PC-3 (cell line): Measurements from ENCODE around the gene TNPO2. TPM values are rescaled to one million over a fixed set of nuclear protein-coding genes. Genes with fewer than 3 reads are reported as not detected.

ENCODE experiments used
- ATAC-seq: fragments of 200-7000 bp; cut with Tn5 transposase; 2 replicates; pipeline ENCODE4 v1.9.1; 2020; ENCODE audit warnings: mild to moderate bottlenecking, moderate library complexity
- BruUV-seq: library from RNA; stranded (reverse); fragments of 400-500 nt; replicated peaks from 2 replicates; lab custom pipeline; 2021; lab: Mats Ljungman, UMichigan
- CTCF ChIA-PET: fragments of 300-600 bp; sonication (Branson Sonifier 250); formaldehyde crosslinking; loops from one replicate; lab custom pipeline; 2022; ENCODE audit warnings: antibody characterized with exemption; lab: Charles Lee
- POLR2A ChIA-PET: fragments of 300-600 bp; sonication (Branson Sonifier 250); formaldehyde crosslinking; loops from one replicate; lab custom pipeline; 2022; ENCODE audit warnings: antibody characterized with exemption; ENCODE audit not compliant: unreplicated experiment; lab: Charles Lee
- DNase-seq: peaks from one replicate; pipeline ENCODE4 v3.0.0-alpha.2; 2015
- H2AFZ ChIP-seq: fragments of 300-600 bp; sonication (generic); 2 replicates; pipeline ENCODE4 v1.6.0; 2016; ENCODE audit warnings: antibody characterized with exemption, low read length
- H3F3A ChIP-seq: fragments of 300-600 bp; sonication (generic); one replicate; pipeline ENCODE4 v1.6.0; 2017; ENCODE audit warnings: antibody characterized with exemption, low read length, control low read depth, mild to moderate bottlenecking; ENCODE audit not compliant: unreplicated experiment
- H3K27ac ChIP-seq: fragments of 300-600 bp; sonication (generic); 2 replicates; pipeline ENCODE4 v1.5.1; 2016; ENCODE audit warnings: mild to moderate bottlenecking, low read length
- H3K27me3 ChIP-seq: fragments of 300-600 bp; sonication (generic); 2 replicates; pipeline ENCODE4 v1.6.1; 2016; ENCODE audit warnings: low read length, mixed read lengths
- H3K36me3 ChIP-seq: fragments of 300-600 bp; sonication (generic); 2 replicates; pipeline ENCODE4 v1.6.1; 2016; ENCODE audit warnings: low read depth, mixed run types, low read length, mixed read lengths
- H3K4me1 ChIP-seq: fragments of 300-600 bp; sonication (generic); 2 replicates; pipeline ENCODE4 v1.5.1; 2016; ENCODE audit warnings: low read length; ENCODE audit not compliant: insufficient read depth
- H3K4me2 ChIP-seq: fragments of 300-600 bp; sonication (generic); 2 replicates; pipeline ENCODE4 v1.6.0; 2016; ENCODE audit warnings: low read length
- H3K4me3 ChIP-seq: fragments of 300-600 bp; sonication (generic); 2 replicates; pipeline ENCODE4 v1.5.1; 2016; ENCODE audit warnings: mild to moderate bottlenecking, low read length, mixed read lengths
- H3K79me2 ChIP-seq: fragments of 300-600 bp; sonication (generic); 2 replicates; pipeline ENCODE4 v1.6.1; 2017; ENCODE audit warnings: low read length, mixed read lengths
- H3K9ac ChIP-seq: fragments of 300-600 bp; sonication (generic); 2 replicates; pipeline ENCODE4 v1.6.0; 2016; ENCODE audit warnings: mild to moderate bottlenecking, low read length
- H3K9me2 ChIP-seq: fragments of 300-600 bp; sonication (generic); replicated peaks from 2 replicates; pipeline ENCODE4 v1.6.1; 2016; ENCODE audit warnings: mixed run types, low read length, mixed read lengths
- H3K9me3 ChIP-seq: fragments of 300-600 bp; sonication (generic); 2 replicates; pipeline ENCODE4 v1.6.1; 2016; ENCODE audit warnings: low read length, mixed read lengths
- H4K20me1 ChIP-seq: fragments of 300-600 bp; sonication (generic); 2 replicates; pipeline ENCODE4 v1.6.1; 2016; ENCODE audit warnings: low read length, mixed read lengths
- CTCF ChIP-seq: fragments of 300-600 bp; sonication (generic); conservative IDR thresholded peaks from 2 replicates; pipeline ENCODE4 v1.5.1; 2017; ENCODE audit warnings: antibody characterized with exemption, low read depth, mild to moderate bottlenecking, low read length
- EZH2 ChIP-seq: fragments of 300-600 bp; sonication (generic); IDR thresholded peaks from one replicate; pipeline ENCODE4 v1.6.1; 2017; ENCODE audit warnings: antibody characterized with exemption, mild to moderate bottlenecking, low read length; ENCODE audit not compliant: unreplicated experiment
- EZH2phosphoT487 ChIP-seq: fragments of 300-600 bp; sonication (generic); IDR thresholded peaks from 2 replicates; pipeline ENCODE4 v1.6.1; 2018; ENCODE audit warnings: mild to moderate bottlenecking, antibody characterized with exemption, low read length, borderline replicate concordance
- intact Hi-C: fragments of 100-400 bp; cut with micrococcal nuclease; formaldehyde crosslinking; loops from 2 replicates; pipeline ENCODE4 v1.9.0; 2023
- total RNA-seq: library from RNA; depleted of rRNA; stranded (reverse); fragments of >200 nt; gene quantifications from 2 replicates; pipeline ENCODE4 v1.2.3, GENCODE V29; 2014

The TNPO2 gene
- total RNA-seq, 1 experiment from 2014 or later = 50.6 TPM

DNA sequence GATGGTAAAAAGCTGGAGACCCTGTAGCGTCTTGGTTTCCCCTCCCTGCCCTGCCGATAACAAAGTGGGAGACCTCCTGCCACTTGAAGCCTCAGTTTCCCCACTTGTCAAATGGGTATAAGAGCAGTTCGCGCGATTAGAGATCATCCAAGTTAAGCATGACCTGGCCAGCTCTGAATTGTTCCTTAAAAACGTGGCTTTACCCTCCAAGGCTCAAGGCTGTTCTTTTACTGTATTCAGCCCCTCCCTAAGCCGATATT, 421 bp downstream of the TNPO2 start:
- ChIA-PET POLR2A (interaction anchor here (0.6 kb wide), 1 partner anchor 27 kb away, joined by 3 read pairs; no protein-coding TSS in a partner anchor), CTCF (interaction anchor here (1.1 kb wide), 1 partner anchor 34 kb away, joined by 5 read pairs; no protein-coding TSS in a partner anchor)
- peak overlapping the region; percentile 80 for H2AFZ ChIP-seq
- no peaks in the 10 kb centered on the region for H3K9me3 ChIP-seq
- BruUV-seq = TSS peak; percentile 49
- intact Hi-C loops = loop anchor here (1.0 kb wide), 1 partner anchor 10 kb away; no protein-coding TSS in a partner anchor
- peaks cover 16% of the 10 kb centered on the region for H3F3A ChIP-seq
- peak overlapping the region; percentile 68 for H3K27ac ChIP-seq
- peak overlapping the region; percentile 87 for H3K9ac ChIP-seq
- no peak for DNase-seq
- H3K36me3 ChIP-seq = peaks cover 15% of the 10 kb centered on the region; the same call in 1 of the 2 replicates
- H3K4me1 ChIP-seq = peaks cover 33% of the 10 kb centered on the region
- H3K4me2 ChIP-seq = peak overlapping the region; percentile 94
- no peak; the same call in 1 of the 2 replicates for ATAC-seq
- peaks cover 19% of the 10 kb centered on the region; the same call in 1 of the 2 replicates for H4K20me1 ChIP-seq
- H3K27me3 ChIP-seq = no peaks in the 10 kb centered on the region
- no peak for TF ChIP-seq CTCF
- no peak for TF ChIP-seq EZH2
- no peak for TF ChIP-seq EZH2phosphoT487
- peaks cover 58% of the 10 kb centered on the region for H3K79me2 ChIP-seq
- H3K9me2 ChIP-seq = no peaks in the 10 kb centered on the region
- peak overlapping the region; percentile 89 for H3K4me3 ChIP-seq

- Histone ChIP-seq H3K4me1 (peaks cover 37% of the 10 kb centered on the region), H3K9me3 (no peaks in the 10 kb centered on the region), H4K20me1 (peaks cover 19% of the 10 kb centered on the region; the same call in 1 of the 2 replicates), H3K9ac (peak overlapping the region; percentile 87), H3K27ac (peak overlapping the region; percentile 68), H3K36me3 (peaks cover 12% of the 10 kb centered on the region; the same call in 1 of the 2 replicates), H3K4me3 (peak overlapping the region; percentile 89), H3K79me2 (peaks cover 63% of the 10 kb centered on the region), H3K9me2 (no peaks in the 10 kb centered on the region), H3K27me3 (no peaks in the 10 kb centered on the region), H3K4me2 (peak overlapping the region; percentile 94), H3F3A (peaks cover 11% of the 10 kb centered on the region), H2AFZ (peak overlapping the region; percentile 80)
- TF ChIP-seq EZH2phosphoT487 = no peak
- TF ChIP-seq CTCF = no peak
- TF ChIP-seq EZH2 = no peak
- CTCF ChIA-PET = interaction anchor here (0.8 to 1.1 kb wide), 2 partner anchors 35 to 46 kb away, joined by 4 to 5 read pairs; no protein-coding TSS in a partner anchor
- intact Hi-C loops = loop anchor here (1.0 kb wide), 1 partner anchor 11 kb away; no protein-coding TSS in a partner anchor
- POLR2A ChIA-PET = interaction anchor here (0.6 kb wide), 3 partner anchors 27 to 464 kb away, joined by 3 read pairs; no protein-coding TSS in a partner anchor
- DNase-seq = peak; percentile 99
- BruUV-seq = TSS peak; percentile 98
- peak; percentile 62 for ATAC-seq
Measured at GRCh38 chr19:12722566-12723380, 959 bp downstream of the TNPO2 start.
